UCSD-AML1 (cell line): ENCODE data around the gene TPST2.
A peak's percentile ranks its signal among the peaks of the same experiment; 100 is the strongest.

ENCODE experiments used
- DNase-seq: peaks from one replicate; lab custom pipeline; 2025; ENCODE audit not compliant: unreplicated experiment; lab: John Stamatoyannopoulos, UW

Gene TPST2

DNA sequence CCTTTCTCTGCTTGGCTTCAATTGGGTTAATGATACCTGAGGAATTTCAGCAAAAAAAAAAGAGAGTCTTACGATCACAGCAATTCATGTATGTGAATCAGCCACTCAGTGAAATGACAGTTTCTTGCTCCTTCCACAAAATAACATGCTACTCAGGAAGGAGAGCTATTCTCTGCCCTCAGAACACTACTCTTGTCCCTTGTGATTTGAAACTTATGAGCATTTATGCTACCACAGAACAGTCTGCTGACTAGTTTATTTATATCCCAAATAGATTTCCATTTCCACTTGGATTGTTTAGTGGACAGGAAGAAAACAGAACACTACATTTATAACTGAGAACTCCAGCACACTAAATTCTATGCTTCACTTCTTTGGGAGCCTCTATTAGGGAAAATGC, 86.2 kb downstream of the TPST2 start:
- DNase-seq = no peak

DNA sequence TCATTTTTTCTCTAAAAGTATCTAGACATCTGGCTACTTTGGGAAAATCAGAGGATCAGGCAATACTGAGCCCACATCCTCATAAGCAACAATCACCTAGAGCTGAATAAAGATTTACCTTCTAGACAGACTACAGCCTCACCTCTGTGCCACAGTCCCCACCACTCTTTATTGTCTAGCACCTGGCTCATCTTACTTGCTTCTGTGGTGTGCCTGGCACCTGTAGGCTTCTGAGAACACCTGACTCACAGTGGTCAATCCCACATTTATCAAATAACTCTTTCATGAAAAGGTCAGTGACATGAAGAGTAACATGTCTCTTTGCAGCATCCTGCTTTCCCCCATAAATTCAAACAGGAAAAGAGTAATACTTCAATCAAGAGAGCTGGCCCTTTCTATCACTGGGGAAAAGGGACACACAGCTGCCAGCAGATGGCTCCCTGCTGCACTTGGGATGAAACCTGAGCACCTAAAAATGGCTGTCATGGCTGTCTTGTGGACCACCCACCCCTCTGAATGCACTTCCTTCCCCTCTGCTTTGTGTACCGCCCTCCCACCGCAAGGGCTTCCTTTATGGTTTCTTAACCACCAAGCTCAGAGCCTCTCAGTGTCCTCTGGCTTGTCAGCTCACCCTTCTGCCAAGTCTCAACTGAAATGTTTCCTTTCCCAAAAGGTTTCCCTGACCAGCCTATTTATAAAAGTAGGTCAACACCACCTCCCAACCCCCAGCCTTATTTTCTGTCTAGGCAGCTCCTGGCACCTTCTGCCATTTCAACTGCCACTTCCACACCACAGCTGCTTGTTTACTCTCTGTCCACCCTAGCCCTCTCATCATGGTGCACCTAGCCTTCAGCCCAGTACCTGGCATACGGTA, 87.0 kb downstream of the TPST2 start:
- DNase-seq = peak; percentile 88

DNA sequence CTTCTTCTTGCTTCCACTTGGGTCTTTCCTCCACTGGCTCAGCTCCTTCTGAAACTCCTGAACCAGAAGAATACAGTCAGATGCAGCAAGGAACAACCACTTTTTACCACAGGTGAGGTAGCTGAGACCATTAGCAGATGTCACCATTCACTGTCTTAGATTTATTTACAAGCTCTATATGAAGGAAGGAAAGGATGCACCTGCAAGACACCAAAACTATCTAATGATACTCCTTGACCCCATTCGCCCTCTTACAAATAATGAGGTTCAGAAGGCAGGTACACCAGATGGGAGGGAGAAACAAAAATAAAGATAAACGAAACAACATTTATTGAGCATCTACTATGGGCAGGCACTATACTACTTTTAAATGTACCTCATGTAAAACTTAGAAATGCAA, 87.9 kb downstream of the TPST2 start:
- DNase-seq = no peak

DNA sequence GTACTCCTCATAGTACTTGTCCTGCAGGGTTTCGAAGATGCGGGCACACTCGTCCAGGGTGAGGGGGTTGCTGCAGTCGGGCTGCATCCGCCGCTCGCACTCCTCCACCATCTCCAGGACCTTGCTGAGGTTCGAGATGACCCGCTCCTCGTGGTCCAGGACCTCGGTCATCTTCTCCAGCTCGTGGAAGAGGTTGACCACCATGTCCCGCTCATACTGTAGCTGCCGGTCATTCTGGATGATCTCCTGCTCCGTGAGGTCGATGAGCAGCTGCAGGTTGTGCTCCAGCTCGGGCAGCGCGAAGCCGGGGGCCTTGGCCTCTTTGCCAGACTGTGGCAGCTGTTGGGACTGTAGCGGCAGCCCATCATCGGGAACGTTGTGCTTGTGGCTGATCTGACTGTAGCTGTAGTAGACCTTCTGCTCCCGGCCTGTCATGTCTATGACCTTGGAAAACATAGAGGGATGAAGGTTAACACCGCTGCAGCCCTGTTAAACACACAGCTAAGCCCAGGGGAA, 90.7 kb downstream of the TPST2 start:
- no peak for DNase-seq

DNA sequence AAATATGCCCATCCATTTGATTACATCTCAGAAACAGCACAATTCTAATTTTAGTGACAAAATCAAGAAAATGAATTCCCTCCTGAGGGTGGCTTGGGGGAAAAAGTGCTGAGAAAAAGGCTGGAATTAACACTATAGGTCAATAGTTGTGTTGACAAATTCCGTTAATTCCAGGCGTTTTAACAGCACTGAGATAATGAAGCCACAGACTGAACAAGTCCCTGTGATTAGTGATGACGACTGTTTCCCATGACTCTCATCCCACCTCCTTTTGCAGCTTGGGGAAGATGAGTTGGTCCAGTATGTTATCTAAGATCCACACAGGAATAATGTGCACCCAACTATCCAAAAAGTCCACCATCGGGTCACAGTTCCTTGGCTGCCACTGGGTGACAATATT, 93.5 kb downstream of the TPST2 start:
- no peak for DNase-seq

DNA sequence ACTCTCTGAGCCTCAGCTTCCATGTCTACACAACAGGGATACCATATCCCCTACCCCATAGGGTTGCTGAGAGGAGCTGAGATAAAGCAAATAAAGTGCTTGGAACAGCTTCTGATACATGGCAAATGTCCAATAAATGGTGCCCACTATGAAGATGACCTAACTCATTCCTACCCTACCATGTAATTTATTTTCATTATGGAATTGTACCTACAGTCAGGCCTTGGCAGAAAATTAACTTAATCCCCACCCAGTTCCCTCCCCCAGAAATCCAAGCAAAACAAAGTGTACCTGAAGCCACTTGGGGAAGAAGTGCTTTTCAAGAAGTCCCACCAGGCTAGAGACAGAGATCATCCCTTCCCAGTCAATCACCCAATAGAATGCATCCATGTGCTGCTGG, 95.4 kb downstream of the TPST2 start:
- DNase-seq = no peak

DNA sequence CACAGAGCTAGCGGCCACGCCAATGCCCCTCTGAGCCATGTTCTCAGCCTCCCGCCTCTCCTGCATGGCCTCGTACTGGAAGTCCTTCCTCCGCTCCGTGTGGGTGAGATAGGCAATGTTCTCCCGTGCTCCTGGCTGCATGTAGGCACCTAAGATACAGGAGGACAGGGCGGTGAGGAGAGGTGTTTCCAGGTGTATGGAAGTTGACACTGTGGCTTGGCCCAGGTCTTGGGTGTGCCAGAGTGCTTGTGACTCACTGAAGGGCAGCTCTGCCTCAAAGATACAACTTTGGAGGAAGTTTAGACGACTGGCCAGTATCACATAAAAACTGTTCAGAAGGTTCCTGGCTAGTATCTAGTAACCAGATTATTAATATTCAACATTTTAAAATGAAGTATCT, 97.7 kb downstream of the TPST2 start:
- no peak for DNase-seq

DNA sequence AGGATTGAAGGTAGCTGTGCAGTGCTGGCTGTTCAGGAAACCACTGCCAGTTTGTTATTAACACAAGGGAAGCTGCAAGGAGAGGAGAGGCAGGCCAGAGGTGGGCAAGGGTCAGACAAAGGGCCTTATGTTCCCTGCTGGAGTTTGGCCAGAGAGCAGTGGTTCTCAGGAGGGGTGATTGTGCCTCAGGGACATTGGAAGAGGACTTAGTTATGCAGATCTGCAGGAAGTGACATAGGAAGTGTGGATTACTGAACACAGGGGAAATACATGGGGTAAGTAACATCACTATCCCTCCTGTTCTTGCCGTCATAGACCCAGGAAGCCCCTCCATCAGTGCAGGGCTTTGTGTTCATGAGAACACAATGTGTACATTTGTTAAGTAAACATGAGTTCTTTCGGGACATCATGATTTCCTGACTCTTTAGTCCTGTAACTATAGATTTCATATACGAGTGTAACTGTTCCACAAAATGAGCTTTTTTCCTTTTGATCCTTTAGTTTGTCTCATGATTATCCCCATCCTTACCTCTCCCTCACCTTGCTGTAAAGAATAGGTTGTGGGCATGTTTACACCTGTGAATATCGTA, 100.4 kb downstream of the TPST2 start:
- no peak for DNase-seq

DNA sequence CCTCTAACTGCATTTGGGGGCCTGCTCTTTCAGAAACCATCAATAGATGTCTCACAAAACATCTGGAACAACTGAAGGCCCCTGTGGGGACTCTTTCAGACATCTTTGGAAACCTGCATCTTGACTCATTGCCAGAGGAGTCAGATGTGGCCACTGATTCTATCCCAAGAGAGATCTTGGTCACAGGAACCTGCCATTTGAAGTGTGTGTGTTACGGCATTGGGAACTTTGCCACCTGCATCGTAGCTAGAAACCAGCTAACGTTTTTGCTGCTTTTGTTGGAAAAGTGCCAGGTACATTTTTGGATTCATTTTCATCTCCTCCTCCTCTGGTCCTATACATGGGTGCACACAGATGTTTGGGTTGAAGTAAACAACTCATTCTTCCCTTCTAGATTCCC, 101.9 kb downstream of the TPST2 start:
- no peak for DNase-seq

DNA sequence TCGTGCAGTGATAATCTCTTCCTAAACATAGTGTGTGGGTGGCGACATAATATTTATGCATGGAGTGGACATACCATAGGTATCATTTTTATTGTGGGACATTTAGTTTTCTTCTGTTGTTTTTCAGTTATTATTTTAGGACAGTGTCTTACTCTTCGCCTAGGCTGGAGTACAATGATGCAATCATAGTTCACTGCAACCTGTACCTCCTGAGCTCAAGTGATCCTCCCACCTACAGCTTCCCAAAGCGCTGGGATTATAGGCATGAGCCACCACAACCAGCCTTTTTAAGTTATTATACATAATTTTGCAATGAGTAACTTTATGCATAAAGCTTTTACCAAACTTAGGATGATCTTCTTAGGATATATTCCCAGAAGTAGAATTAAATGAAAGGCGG, 103.5 kb downstream of the TPST2 start:
- no peak for DNase-seq

DNA sequence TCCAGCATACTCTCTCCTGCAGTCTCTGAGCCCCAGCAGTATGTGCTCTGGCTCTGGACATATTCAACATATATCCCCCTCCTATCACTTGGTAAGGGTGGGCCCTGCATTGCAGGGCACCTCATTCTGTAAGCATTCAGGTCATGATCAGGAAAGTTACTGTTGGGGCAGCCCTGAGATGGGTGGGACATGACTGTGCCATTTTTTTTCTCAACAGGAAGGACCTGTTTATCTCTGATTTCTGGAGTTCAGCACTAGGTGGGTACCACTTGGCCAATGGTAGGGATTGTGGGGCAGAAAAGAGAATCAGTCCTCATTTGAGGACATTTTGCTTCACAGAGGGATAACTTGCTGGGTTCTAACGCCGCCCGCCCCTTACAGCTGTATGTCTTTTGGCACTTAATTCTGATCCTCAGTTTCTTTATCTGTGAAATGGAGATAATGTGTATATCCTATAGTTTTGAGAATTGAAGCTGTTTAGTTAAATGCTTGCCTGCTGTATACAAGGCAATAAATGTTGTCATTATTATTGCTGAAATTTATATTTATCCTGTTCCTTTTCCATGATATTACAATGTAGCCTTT, 104.0 kb downstream of the TPST2 start:
- DNase-seq = no peak

DNA sequence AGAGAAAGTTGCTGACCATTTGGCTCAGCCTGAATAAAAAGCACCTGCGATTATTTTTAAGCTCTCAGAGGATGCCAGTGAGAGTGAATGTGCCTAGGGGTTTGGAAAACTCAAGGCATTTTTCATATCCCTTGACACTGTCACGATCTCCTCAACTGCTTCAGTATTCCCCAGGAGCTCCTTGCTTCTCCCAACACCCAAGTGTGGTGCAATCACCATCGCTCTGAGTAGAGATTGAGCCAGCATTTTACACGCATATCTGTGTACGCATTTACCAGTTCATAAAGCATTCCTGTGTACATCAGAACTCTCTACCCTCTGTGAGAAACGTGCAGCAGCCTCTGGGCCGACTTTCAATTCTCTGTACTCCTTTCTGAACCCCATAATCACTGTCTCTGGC, 104.9 kb downstream of the TPST2 start:
- no peak for DNase-seq

DNA sequence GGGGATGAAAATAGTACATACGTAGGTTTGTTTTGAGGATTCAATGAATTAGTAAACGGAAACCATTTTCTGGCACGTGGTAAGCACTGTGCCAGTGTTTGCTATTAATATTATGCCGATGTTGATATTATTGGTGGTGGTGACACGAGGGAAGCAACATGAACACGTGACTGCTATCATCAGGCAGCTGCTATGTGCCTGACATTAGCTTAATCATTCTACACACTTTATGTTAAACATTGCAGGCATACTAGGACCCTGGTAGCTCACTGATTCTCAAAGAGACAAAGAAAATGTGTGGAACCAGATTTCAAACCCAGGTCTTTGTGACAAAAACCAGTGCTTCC, 105.6 kb downstream of the TPST2 start:
- DNase-seq = no peak

DNA sequence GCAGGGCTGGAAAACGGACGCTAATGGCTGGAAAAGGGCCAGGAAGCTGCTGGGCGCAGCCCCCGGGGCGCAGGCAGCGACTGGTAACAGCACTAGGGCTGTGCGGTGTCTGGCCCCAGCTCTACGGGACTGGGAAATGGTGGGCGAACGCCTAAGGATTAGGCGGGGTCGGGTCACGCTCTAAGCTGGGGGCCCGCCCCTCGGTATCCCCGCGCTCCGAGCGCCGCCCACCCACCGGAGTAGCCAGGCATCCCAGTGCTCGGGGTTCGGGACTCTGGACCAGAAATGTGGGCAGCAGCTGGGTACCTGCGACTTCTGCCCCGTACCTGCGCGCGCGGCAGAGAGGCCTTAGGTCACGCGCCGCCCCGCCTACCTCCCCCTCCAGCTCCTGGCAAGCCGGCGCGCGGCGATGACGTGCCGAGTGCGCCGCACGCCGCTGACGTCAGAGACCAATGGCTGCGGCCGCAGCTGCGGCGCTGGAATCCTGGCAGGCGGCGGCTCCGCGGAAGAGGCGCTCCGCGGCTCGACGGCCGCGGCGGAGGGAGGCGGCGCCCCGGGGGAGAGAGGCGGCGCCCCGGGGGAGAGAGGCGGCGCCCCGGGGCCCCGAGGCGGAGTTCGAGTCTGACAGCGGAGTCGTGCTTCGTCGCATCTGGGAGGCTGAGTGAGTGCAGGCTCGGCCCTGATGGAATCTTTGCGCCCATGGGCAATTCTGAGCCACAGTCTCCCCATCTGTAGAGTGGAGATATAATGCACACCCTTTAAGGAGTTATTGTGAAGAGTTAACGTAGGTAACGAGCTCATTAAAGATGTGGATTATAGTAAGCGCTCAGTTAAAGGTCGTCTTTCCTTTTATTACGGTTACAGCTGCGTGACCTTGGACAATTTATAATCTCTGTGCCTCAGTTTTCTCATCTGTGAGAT, 106.2 kb downstream of the TPST2 start, which contains the start of the genes HPS4 and SRRD:
TSS of gene HPS4 (minus strand) at position 345 of the 921 bp plus-strand sequence. CDS start 2,021 bp downstream, outside the sequence.
TSS of gene SRRD (plus strand) at position 439 of the 921 bp plus-strand sequence. CDS start at position 453, 14 bp downstream.
- peak; percentile 93 for DNase-seq

DNA sequence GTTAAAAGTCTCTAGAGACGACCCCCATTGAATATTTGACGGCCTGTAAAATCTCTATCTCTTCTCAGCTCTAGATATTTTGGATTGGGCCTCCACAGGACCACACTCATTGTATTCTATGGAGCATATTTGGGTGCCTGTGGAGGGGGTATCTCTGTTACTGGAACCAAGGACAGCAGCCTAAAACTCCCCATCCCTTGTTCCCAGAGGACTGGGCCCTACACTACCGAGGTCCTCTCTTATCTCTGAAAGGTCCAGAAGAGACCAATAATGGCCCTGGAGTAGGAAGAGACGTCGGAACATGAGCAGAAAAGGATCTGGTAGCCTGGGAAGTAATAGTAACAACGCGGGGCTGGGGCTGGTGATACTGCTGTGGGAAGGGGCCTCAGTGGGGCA, 106.9 kb downstream of the TPST2 start:
- no peak for DNase-seq

DNA sequence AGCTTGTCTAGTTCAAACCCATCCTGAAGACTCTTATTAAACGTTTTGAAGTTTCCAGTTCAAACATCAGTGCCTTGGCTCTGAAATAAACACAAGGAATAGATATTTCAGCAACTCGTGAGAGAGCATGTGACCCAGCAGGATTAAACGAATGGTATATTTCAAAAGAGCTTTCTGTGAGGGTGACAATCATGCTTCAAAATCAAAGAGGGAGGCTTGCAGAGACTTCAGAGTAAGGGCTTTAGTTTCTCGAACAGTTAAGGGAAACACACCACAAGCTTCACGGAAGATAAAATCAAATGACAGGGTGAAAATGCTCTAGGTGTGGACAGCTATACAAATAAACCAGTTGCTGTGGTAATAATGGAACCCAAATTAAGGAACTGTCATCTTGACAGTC, 107.8 kb downstream of the TPST2 start:
- DNase-seq = no peak

DNA sequence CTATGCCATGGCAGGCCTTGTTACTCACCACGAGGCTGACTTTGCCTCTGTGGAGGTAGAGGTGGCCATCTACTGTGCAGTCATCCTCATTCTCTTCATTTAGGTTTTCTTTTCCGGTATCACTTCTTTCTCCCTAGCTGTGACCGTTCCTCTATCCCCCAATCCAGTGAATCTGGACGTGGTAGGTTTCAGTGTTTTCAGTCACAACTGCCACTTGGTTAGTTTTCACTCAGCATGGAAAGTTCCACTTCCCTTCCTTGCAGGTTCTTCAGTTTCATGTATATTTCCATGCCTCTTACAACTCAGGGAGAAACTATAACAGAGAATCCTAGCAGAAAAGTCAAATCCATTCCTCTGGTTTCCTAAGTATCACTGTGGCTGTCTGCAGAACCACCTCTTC, 108.2 kb downstream of the TPST2 start:
- DNase-seq = no peak

DNA sequence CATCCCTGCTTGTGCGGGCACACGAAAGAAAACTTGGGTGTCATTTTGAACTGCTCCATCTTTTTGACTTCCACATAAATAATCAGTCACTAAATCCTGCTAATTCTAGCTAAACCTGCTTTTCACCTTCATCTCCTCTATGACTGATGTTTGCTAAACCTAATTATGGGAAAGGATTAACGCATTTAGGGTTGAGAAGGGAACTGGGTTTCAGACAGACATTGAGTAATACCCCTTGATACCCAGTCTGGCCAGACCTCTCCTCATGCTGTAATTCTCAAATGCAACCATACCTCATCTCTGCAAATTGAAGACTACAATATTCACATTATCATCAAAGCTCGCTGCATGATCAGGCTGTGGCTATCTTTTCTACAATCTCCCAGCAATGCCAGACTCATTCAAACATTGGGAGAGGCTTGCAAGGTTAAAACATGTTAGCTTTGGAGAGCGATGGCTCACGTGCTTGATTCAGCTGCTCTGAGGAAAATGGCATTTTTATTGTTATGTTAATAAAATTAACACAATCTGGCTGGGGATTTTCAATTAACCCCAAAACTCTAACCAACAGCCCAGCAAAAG, 108.7 kb downstream of the TPST2 start:
- DNase-seq = no peak

DNA sequence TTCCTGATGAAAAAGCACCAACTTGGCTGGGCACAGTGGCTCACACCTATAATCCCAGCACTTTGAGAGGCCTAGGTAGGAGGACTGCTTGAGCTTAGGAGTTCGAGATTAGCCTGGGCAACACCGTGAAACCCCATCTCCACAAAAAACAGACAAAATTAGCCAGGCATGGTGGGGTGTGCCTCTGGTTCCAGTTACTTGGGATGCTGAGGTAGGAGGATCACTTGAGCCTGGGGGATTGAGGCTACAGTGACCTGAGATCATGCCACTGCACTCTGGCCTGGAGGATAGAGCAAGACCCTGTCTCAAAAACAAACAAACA, 109.4 kb downstream of the TPST2 start:
- no peak for DNase-seq

DNA sequence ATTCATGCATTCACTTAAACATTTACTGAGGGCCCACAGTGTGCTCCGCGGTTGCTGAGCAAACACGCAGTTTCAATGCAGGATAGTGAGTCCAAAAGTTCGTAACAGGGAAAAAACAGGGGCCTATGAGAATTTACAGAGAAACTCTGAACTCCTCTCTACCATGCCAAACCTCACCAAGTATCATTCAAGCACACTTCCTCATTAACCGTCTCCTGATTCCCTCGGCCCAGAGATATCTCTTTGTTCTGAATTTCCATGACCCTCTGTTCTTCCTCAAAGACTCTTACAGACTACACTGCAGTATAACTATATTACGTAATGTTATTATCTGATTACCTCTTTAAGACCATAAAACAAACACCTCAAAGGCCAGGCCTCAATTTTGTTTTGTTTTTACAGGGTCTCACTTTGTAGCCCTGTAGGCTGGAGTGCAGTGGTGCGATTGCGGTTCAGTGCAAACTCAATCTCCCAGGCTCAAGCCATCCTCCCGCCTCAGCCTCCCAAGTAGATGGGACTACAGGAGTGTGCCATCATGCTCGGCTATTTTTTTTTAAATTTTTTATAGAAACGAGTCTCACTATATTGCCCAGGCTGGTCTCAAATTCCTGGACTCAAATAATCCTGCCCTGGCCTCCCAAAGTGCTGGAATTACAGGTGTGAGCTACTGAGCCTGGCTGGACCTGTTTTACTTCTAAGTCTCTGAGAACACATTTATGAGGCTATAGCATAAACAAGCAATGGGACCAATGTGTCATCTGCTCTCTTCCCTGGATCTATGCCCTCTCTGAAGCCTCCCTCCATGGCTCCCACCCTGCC, 109.9 kb downstream of the TPST2 start:
- no peak for DNase-seq
